Panc1 (cell line): ENCODE data around the gene FBXW4. TPM values are rescaled to one million over a fixed set of nuclear protein-coding genes. Genes with fewer than 3 reads are reported as not detected.

ENCODE experiments used
- ATAC-seq: fragments of 200-7000 bp; cut with Tn5 transposase; 2 replicates; pipeline ENCODE4 v1.9.1; 2020; ENCODE audit warnings: mild to moderate bottlenecking, moderate library complexity
- BruUV-seq: library from RNA; stranded (reverse); fragments of 400-500 nt; replicated peaks from 2 replicates; lab custom pipeline; 2021; lab: Mats Ljungman, UMichigan
- CTCF ChIA-PET: fragments of 300-600 bp; sonication (Branson Sonifier 250); formaldehyde crosslinking; loops from one replicate; lab custom pipeline; 2022; ENCODE audit warnings: antibody characterized with exemption; lab: Charles Lee
- POLR2A ChIA-PET: fragments of 300-600 bp; sonication (Branson Sonifier 250); formaldehyde crosslinking; loops from one replicate; lab custom pipeline; 2022; ENCODE audit warnings: antibody characterized with exemption; lab: Charles Lee
- DNase-seq: peaks from one replicate; pipeline ENCODE4 v3.0.0-alpha.2; 2010; ENCODE audit warnings: low read depth, low spot score
- H3K27ac ChIP-seq: 2 replicates; pipeline ENCODE4 v1.5.1; 2011; ENCODE audit warnings: mild to moderate bottlenecking, low read length, inconsistent platforms
- H3K27me3 ChIP-seq: fragments of 200-500 bp; sonication (Bioruptor generic); 2 replicates; pipeline ENCODE4 v1.6.0; 2014; ENCODE audit warnings: low read length, inconsistent platforms; ENCODE audit not compliant: control insufficient read depth, insufficient read depth
- H3K36me3 ChIP-seq: fragments of 200-500 bp; sonication (Bioruptor generic); 2 replicates; pipeline ENCODE4 v1.5.1; 2014; ENCODE audit warnings: inconsistent platforms, mild to moderate bottlenecking, low read length, moderate library complexity; ENCODE audit not compliant: control insufficient read depth, insufficient read depth
- H3K4me1 ChIP-seq: 2 replicates; pipeline ENCODE4 v1.5.1; 2011; ENCODE audit warnings: inconsistent platforms, mild to moderate bottlenecking, low read length, moderate library complexity; ENCODE audit not compliant: control insufficient read depth, insufficient read depth
- H3K4me3 ChIP-seq, 2 experiments: 2 replicates each; pipeline ENCODE4 v1.5.1; 2011 to 2012; ENCODE audit warnings: low read depth in 2 of 2, low read length in 2 of 2, mild to moderate bottlenecking in 2 of 2, inconsistent platforms in 1 of 2, moderate library complexity in 1 of 2
- H3K9me3 ChIP-seq: fragments of 200-500 bp; sonication (Bioruptor generic); 2 replicates; pipeline ENCODE4 v1.5.1; 2014; ENCODE audit warnings: low read depth, mild to moderate bottlenecking, inconsistent platforms, low read length, moderate library complexity; ENCODE audit not compliant: control insufficient read depth, insufficient read depth
- POLR2AphosphoS5 ChIP-seq: IDR thresholded peaks from 2 replicates; pipeline ENCODE4 v1.6.1; 2012; ENCODE audit warnings: mild to moderate bottlenecking, low read depth, low read length, moderate library complexity
- SIN3A ChIP-seq: IDR thresholded peaks from 2 replicates; pipeline ENCODE4 v1.6.1; 2012; ENCODE audit warnings: low read depth, mild to moderate bottlenecking, low read length, moderate library complexity, borderline replicate concordance; ENCODE audit not compliant: insufficient read depth
- TCF7L2 ChIP-seq: IDR thresholded peaks from 2 replicates; pipeline ENCODE4 v1.6.1; 2011; ENCODE audit warnings: mild to moderate bottlenecking, low read depth, low read length, inconsistent platforms
- in situ Hi-C: cut with HindIII; loops from 2 replicates; pipeline ENCODE4 v1.10.0; 2016; ENCODE audit warnings: low sequenced_read_pairs, low pct_unique_long_range_greater_than_20kb
- intact Hi-C: fragments of 100-400 bp; cut with micrococcal nuclease; formaldehyde crosslinking; loops from one replicate; pipeline ENCODE4 v1.10.0; 2022; ENCODE audit not compliant: unreplicated experiment
- total RNA-seq: library from RNA; stranded (reverse); gene quantifications from one replicate; pipeline ENCODE4 v1.2.1, GENCODE V29; 2021; ENCODE audit not compliant: unreplicated experiment
- TF ChIP-seq, protein P1 (sequence below), 2 experiments: IDR thresholded peaks; 2 replicates each; pipeline ENCODE4 v1.6.1; 2011 to 2012; ENCODE audit warnings: low read depth in 2 of 2, control low read depth in 1 of 2, low read length in 1 of 2, mild to moderate bottlenecking in 1 of 2, moderate library complexity in 1 of 2; ENCODE audit not compliant: insufficient read depth in 1 of 2
- TF ChIP-seq, protein P2 (sequence below): fragments of 450-650 bp; IDR thresholded peaks from 2 replicates; pipeline ENCODE4 v1.5.1; 2017; ENCODE audit warnings: mild to moderate bottlenecking

Gene FBXW4
- total RNA-seq, 1 experiment from 2014 or later: 61.5 TPM

DNA sequence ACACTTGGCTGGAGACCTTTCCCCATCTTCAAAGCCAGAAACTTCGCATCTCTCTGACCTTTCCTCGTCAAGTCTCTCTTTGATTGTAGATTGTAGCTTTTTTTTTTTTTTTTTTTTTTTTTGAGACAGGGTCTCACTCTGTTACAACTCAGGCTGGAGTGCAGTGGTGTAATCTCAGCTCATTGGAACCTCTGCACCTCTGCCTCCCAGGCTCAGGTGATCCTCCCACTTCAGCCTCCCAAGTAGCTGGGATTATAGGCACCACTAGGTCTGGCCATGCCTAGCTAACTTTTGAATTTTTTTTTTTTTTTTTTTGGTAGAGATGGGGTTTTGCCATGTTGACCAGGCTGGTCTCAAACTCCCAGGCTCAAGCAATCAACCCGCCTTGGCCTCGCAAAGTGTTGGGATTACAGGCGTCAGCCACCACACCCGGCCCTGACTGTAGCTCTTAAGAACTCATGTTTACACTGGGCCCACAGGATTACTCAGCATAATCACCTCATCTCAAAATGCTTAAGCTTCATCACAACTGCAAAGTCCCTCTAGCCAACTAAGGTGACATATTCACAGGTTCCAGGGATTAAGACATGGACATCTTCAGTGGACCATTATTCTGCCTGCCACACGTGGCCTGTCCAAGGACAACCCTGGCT is 118.6 kb downstream of the FBXW4 start:
- CTCF ChIA-PET: interaction anchor here (0.7 kb wide), 2 partner anchors 16 to 135 kb away, joined by 5 to 7 read pairs; no protein-coding TSS in a partner anchor
- TF ChIP-seq POLR2AphosphoS5 (no peak), TCF7L2 (no peak), SIN3A (no peak)
- TF ChIP-seq, protein P1, sequence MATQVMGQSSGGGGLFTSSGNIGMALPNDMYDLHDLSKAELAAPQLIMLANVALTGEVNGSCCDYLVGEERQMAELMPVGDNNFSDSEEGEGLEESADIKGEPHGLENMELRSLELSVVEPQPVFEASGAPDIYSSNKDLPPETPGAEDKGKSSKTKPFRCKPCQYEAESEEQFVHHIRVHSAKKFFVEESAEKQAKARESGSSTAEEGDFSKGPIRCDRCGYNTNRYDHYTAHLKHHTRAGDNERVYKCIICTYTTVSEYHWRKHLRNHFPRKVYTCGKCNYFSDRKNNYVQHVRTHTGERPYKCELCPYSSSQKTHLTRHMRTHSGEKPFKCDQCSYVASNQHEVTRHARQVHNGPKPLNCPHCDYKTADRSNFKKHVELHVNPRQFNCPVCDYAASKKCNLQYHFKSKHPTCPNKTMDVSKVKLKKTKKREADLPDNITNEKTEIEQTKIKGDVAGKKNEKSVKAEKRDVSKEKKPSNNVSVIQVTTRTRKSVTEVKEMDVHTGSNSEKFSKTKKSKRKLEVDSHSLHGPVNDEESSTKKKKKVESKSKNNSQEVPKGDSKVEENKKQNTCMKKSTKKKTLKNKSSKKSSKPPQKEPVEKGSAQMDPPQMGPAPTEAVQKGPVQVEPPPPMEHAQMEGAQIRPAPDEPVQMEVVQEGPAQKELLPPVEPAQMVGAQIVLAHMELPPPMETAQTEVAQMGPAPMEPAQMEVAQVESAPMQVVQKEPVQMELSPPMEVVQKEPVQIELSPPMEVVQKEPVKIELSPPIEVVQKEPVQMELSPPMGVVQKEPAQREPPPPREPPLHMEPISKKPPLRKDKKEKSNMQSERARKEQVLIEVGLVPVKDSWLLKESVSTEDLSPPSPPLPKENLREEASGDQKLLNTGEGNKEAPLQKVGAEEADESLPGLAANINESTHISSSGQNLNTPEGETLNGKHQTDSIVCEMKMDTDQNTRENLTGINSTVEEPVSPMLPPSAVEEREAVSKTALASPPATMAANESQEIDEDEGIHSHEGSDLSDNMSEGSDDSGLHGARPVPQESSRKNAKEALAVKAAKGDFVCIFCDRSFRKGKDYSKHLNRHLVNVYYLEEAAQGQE (IDR thresholded peaks at IDR 0.05; ENCODE audit: insufficient read depth in 1 of 2, low read depth in 2 of 2, low read length in 1 of 2): no peak
- TF ChIP-seq, protein P2, sequence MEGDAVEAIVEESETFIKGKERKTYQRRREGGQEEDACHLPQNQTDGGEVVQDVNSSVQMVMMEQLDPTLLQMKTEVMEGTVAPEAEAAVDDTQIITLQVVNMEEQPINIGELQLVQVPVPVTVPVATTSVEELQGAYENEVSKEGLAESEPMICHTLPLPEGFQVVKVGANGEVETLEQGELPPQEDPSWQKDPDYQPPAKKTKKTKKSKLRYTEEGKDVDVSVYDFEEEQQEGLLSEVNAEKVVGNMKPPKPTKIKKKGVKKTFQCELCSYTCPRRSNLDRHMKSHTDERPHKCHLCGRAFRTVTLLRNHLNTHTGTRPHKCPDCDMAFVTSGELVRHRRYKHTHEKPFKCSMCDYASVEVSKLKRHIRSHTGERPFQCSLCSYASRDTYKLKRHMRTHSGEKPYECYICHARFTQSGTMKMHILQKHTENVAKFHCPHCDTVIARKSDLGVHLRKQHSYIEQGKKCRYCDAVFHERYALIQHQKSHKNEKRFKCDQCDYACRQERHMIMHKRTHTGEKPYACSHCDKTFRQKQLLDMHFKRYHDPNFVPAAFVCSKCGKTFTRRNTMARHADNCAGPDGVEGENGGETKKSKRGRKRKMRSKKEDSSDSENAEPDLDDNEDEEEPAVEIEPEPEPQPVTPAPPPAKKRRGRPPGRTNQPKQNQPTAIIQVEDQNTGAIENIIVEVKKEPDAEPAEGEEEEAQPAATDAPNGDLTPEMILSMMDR: no peak
- intact Hi-C loops (no loop called here), in situ Hi-C loops (no loop called here)
- DNase-seq (no peak), ATAC-seq (no peak)
- BruUV-seq: no TSS peak
- Histone ChIP-seq H3K36me3 (no peaks in the 10 kb centered on the region), H3K4me1 (no peaks in the 10 kb centered on the region), H3K4me3 (no peak overlapping the region), H3K9me3 (no peaks in the 10 kb centered on the region), H3K27me3 (no peaks in the 10 kb centered on the region), H3K27ac (no peak overlapping the region)
- POLR2A ChIA-PET: interaction anchor here (0.6 to 1.1 kb wide), 6 partner anchors 11 to 410 kb away, joined by 3 to 4 read pairs (median 3); partner anchors contain the start of genes DPCD and POLL

DNA sequence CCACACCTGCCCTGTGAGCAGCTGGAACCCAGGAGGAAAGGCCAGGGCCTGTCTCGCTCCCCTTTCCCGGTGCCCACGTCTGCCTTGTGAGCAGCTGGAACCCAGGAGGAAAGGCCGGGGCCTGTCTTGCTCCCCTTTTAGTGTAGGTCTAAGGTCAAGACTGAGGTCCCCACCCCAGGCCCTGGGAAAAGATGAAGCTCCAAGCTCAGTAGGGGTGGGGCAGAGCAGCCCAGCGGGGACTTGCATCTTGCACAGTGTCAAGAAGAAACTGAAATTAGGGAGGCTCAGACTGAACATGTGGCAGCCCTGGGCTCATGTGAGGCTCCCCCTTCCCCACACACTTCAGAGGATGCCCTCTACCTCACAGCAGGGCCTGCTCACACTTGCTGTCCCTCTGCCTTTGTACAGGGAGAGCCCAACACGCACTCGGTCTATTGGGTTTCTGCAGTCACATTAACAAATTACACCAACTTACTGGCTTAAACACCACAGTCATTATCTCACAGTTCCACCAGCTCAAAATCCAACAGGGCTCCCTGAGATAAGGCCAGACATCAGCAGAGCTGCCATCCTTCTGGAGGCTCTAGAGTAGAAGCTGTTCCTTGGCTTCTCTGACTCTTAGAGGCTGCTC is 119.3 kb downstream of the FBXW4 start:
- ChIA-PET CTCF (no interaction called here), POLR2A (interaction anchor here (0.6 to 1.1 kb wide), 5 partner anchors 12 to 409 kb away, joined by 3 to 4 read pairs (median 3); partner anchors contain the start of genes DPCD and POLL)
- intact Hi-C loops: no loop called here

More for the DNA sequence above, 119.3 kb downstream of the FBXW4 start:
- TF ChIP-seq POLR2AphosphoS5: no peak
- no peak for ATAC-seq
- Histone ChIP-seq H3K27me3 (no peaks in the 10 kb centered on the region), H3K4me1 (peaks cover 5% of the 10 kb centered on the region; the same call in 1 of the 2 replicates), H3K9me3 (no peaks in the 10 kb centered on the region), H3K27ac (no peak overlapping the region), H3K36me3 (no peaks in the 10 kb centered on the region), H3K4me3 (no peak overlapping the region)
- no TSS peak for BruUV-seq
- no peak for DNase-seq
- in situ Hi-C loops: no loop called here
